Measurements from ENCODE around the gene GSTCD.

DNA sequence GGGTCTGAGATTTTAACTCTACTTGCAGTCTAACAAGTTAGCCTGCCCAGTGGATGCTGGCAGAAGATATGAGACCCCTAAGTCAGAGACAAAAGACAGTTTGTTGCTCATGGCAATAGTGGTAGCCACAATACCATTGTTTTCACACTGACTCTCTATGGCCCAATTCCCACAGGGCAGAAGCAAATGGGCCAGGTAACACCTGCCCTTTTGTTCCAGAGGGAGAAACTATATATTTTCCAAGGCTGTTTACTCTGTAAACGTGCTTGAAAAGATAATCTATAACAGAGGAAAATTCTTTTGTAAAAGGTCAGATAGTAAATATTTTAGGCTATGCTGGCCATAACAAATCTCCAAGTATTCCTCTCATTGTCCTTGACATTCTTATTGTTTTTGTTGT lies 129.5 kb downstream of the GSTCD start:
- TF ChIP-seq EZH2 (IDR thresholded peaks at IDR 0.05; ENCODE audit: insufficient read depth, poor library complexity, severe bottlenecking) = no peak
- no peak for TF ChIP-seq EZH2phosphoT487 (IDR thresholded peaks at IDR 0.05; ENCODE audit: insufficient read depth, low read depth)
